Endothelial cell of umbilical vein (primary cell): ENCODE results near the gene OR5T2. TPM values are rescaled to one million over a fixed set of nuclear protein-coding genes. Genes with fewer than 3 reads are reported as not detected.

Experiments
- BruUV-seq: library from RNA; stranded (reverse); fragments of 400-500 nt; replicated peaks from 2 replicates; lab custom pipeline; 2021; lab: Mats Ljungman, UMichigan
- CTCF ChIA-PET: fragments of 300-600, 350-600 bp; sonication (Branson Sonifier 250); formaldehyde crosslinking; loops from one replicate; lab custom pipeline; 2021; ENCODE audit warnings: antibody characterized with exemption, inconsistent platforms; lab: Charles Lee
- POLR2A ChIA-PET: fragments of 300-600, 350-600 bp; sonication (Branson Sonifier 250); formaldehyde crosslinking; loops from one replicate; lab custom pipeline; 2021; ENCODE audit warnings: antibody characterized with exemption, inconsistent platforms; lab: Charles Lee
- DNase-seq: peaks from one replicate; pipeline ENCODE4 v3.0.0-alpha.2; 2011; ENCODE audit warnings: low read depth, low spot score
- FAIRE-seq: peaks from 2 replicates; lab custom pipeline; 2011; peaks lifted over from hg19 to GRCh38; lab: Jason Lieb, UNC
- H2AFZ ChIP-seq: 2 replicates; pipeline ENCODE4 v1.6.0; 2012; ENCODE audit warnings: low read depth, low read length, control low read depth, inconsistent platforms
- H3K27ac ChIP-seq: 2 replicates; pipeline ENCODE4 v1.5.1; 2011; ENCODE audit warnings: low read depth, mild to moderate bottlenecking, control low read depth, low read length, moderate library complexity; ENCODE audit not compliant: insufficient read depth
- H3K27me3 ChIP-seq, 2 experiments: 2 replicates each; pipeline versions ENCODE4 v1.6.0 to v1.6.1; 2011; ENCODE audit warnings: low read length in 2 of 2, mixed read lengths in 1 of 2; ENCODE audit not compliant: control insufficient read depth in 2 of 2, insufficient read depth in 2 of 2
- H3K36me3 ChIP-seq, 2 experiments: 2 replicates in 1 of 2; 3 replicates in 1 of 2; pipeline ENCODE4 v1.5.1; 2011; ENCODE audit warnings: low read length in 2 of 2, mild to moderate bottlenecking in 1 of 2, moderate library complexity in 1 of 2; ENCODE audit not compliant: control insufficient read depth in 2 of 2, insufficient read depth in 2 of 2; ENCODE audit errors: extremely low read depth in 1 of 2
- H3K4me1 ChIP-seq: 3 replicates; pipeline ENCODE4 v1.5.1; 2011; ENCODE audit warnings: mild to moderate bottlenecking, low read length; ENCODE audit not compliant: control insufficient read depth, insufficient read depth; ENCODE audit errors: extremely low read depth
- H3K4me2 ChIP-seq: 2 replicates; pipeline ENCODE4 v1.6.1; 2011; ENCODE audit warnings: low read length, control low read depth, mixed read lengths; ENCODE audit not compliant: insufficient read depth
- H3K4me3 ChIP-seq, 3 experiments: fragments of 200-600 bp in 1 of 3; sonication (generic), shearing (Covaris generic) in 1 of 3; replicated peaks in 1 of 3; 2 replicates each; pipeline ENCODE4 v1.5.1; 2011 to 2016; ENCODE audit warnings: control low read depth in 3 of 3, low read length in 3 of 3, mild to moderate bottlenecking in 2 of 3, inconsistent platforms in 1 of 3, low read depth in 1 of 3, moderate library complexity in 1 of 3; ENCODE audit not compliant: insufficient read depth in 1 of 3
- H3K79me2 ChIP-seq: 2 replicates; pipeline ENCODE4 v1.6.0; 2012; ENCODE audit warnings: low read length, inconsistent platforms; ENCODE audit not compliant: control insufficient read depth, insufficient read depth
- H3K9ac ChIP-seq: replicated peaks from 2 replicates; pipeline ENCODE3; 2011; ENCODE audit warnings: low read length, control low read depth; ENCODE audit not compliant: insufficient read depth; ENCODE audit errors: extremely low read depth
- H3K9me1 ChIP-seq: replicated peaks from 3 replicates; pipeline ENCODE4 v1.6.0; 2011; ENCODE audit warnings: mild to moderate bottlenecking, low read length; ENCODE audit not compliant: control insufficient read depth, insufficient read depth; ENCODE audit errors: extremely low read depth
- H3K9me3 ChIP-seq: replicated peaks from 2 replicates; pipeline ENCODE4 v1.5.1; 2012; ENCODE audit warnings: low read length, inconsistent platforms; ENCODE audit not compliant: control insufficient read depth, insufficient read depth
- H4K20me1 ChIP-seq: replicated peaks from 2 replicates; pipeline ENCODE3; 2011; ENCODE audit warnings: mild to moderate bottlenecking, low read length; ENCODE audit not compliant: control insufficient read depth, insufficient read depth; ENCODE audit errors: extremely low read depth
- CTCF ChIP-seq, 2 donors: IDR thresholded peaks; 1 replicate in 1 of 2; 2 replicates in 1 of 2; pipeline ENCODE4 v1.5.1; 2011; ENCODE audit warnings: low read length in 2 of 2, mild to moderate bottlenecking in 2 of 2, moderate library complexity in 2 of 2, control low read depth in 1 of 2, inconsistent platforms in 1 of 2, low read depth in 1 of 2; ENCODE audit not compliant: insufficient read depth in 1 of 2; ENCODE audit errors: extremely low read depth in 1 of 2
- EZH2 ChIP-seq: IDR thresholded peaks from 2 replicates; pipeline ENCODE4 v1.6.1; 2012; ENCODE audit warnings: borderline replicate concordance, low read depth, mild to moderate bottlenecking, moderate library complexity, low read length, inconsistent platforms; ENCODE audit not compliant: severe bottlenecking
- FOS ChIP-seq: IDR thresholded peaks from 2 replicates; pipeline ENCODE4 v1.6.1; 2011; ENCODE audit warnings: mild to moderate bottlenecking, low read length, moderate library complexity, borderline replicate concordance; ENCODE audit not compliant: insufficient read depth
- GATA2 ChIP-seq: IDR thresholded peaks from 2 replicates; pipeline ENCODE4 v1.7.0; 2011; ENCODE audit warnings: low read depth, mild to moderate bottlenecking, moderate library complexity, mixed read lengths, low read length; ENCODE audit not compliant: insufficient read length, insufficient read depth
- JUN ChIP-seq: IDR thresholded peaks from 2 replicates; pipeline ENCODE4 v1.6.1; 2011; ENCODE audit warnings: borderline replicate concordance, low read depth; ENCODE audit not compliant: insufficient read length, insufficient read depth
- MAX ChIP-seq: IDR thresholded peaks from 2 replicates; pipeline ENCODE4 v1.6.1; 2011; ENCODE audit not compliant: insufficient read depth, insufficient read length
- MYC ChIP-seq: IDR thresholded peaks from one replicate; pipeline ENCODE4 v1.6.1; 2011; ENCODE audit warnings: mild to moderate bottlenecking, low read depth, low read length
- POLR2A ChIP-seq: IDR thresholded peaks from 2 replicates; pipeline ENCODE4 v1.6.1; 2012; ENCODE audit warnings: low read depth, mild to moderate bottlenecking, control low read depth, low read length
- POLR2AphosphoS5 ChIP-seq: IDR thresholded peaks from 2 replicates; pipeline ENCODE4 v1.6.1; 2012; ENCODE audit warnings: low read depth, mild to moderate bottlenecking, control low read depth, low read length, moderate library complexity; ENCODE audit not compliant: insufficient read depth
- dilution Hi-C: fragments of 300-500 bp; cut with MboI; formaldehyde crosslinking; loops from one replicate; pipeline ENCODE4 v1.15.0; 2019; ENCODE audit warnings: low sequenced_read_pairs; ENCODE audit not compliant: extremely low pct_ligation_motif_present
- intact Hi-C: fragments of 100-400 bp; cut with micrococcal nuclease; formaldehyde crosslinking; loops from one replicate; pipeline ENCODE4 v1.10.0; 2022
- polyA plus RNA-seq, 4 experiments: library from polyadenylated mRNA; depleted of rRNA in 3 of 4; stranded (reverse) in 3 of 4; unstranded in 1 of 4; fragments of >200 nt; gene quantifications; 2 replicates each; pipeline versions ENCODE4 v1.2.1 to v1.2.3, GENCODE V29; 2011 to 2012; ENCODE audit warnings: missing spikeins in 1 of 4
- total RNA-seq: library from RNA; stranded (reverse); gene quantifications from 2 replicates; pipeline ENCODE4 v1.2.3, GENCODE V29; 2021

Gene OR5T2
- total and polyA plus RNA-seq, 2 donors (not counting 3 experiments of a cell fraction or from before 2014, with no cell fraction given), result not detected

DNA sequence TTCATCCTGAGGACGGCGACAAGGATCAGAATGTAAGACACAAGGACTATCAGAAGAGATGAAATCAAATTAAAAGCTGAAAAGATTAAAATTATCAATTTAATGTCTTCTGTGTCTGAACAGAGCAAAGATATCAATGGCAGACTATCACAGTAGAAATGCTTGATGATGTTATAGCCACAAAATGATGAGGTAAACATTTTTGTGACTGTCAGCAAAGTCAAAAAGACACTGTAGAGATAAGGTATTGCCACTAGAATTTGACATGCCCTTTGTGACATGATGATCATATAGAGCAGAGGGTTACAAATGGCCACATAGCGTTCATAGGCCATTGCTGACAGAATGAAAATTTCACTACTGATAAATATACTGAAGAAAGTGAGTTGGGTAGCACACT lies 45.5 kb downstream of the OR5T2 start:
- DNase-seq (no peak), FAIRE-seq (no peak)
- Histone ChIP-seq H4K20me1 (no peaks in the 10 kb centered on the region), H3K9me3 (peaks cover 2% of the 10 kb centered on the region), H3K79me2 (no peaks in the 10 kb centered on the region), H3K9me1 (no peaks in the 10 kb centered on the region), H3K4me2 (no peak overlapping the region), H3K4me1 (no peaks in the 10 kb centered on the region), H3K9ac (no peak overlapping the region), H3K36me3 (no peaks in the 10 kb centered on the region), H3K27me3 (no peaks in the 10 kb centered on the region), H3K27ac (no peak overlapping the region), H3K4me3 (no peak overlapping the region), H2AFZ (no peak overlapping the region)
- TF ChIP-seq JUN (no peak), MAX (no peak), GATA2 (no peak), FOS (no peak), MYC (no peak), POLR2A (no peak), POLR2AphosphoS5 (no peak), EZH2 (no peak), CTCF (IDR thresholded peaks at IDR 0.05; ENCODE audit: extremely low read depth in 1 of 2, insufficient read depth in 1 of 2, low read depth in 1 of 2, low read length in 2 of 2) (no peak)
- CTCF ChIA-PET, result no interaction called here
- intact Hi-C loops (no loop called here), dilution Hi-C loops (no loop called here)
- BruUV-seq, result no TSS peak
- POLR2A ChIA-PET, result no interaction called here
